GM18907 (cell line): ENCODE results near the gene KAT2A.

Experiments
- ATAC-seq: cut with Tn5 transposase; IDR thresholded peaks from one replicate; pipeline ENCODE4 v1.9.1; 2021; ENCODE audit warnings: mild to moderate bottlenecking, moderate library complexity; ENCODE audit not compliant: unreplicated experiment

The KAT2A gene

GRCh38 chr17:42135664-42136653 is 14.8 kb upstream of the KAT2A start:
- no peak for ATAC-seq

GRCh38 chr17:42135151-42135550 is 14.0 kb upstream of the KAT2A start:
- no peak for ATAC-seq

- ATAC-seq = peak; percentile 56
These were observed 12.4 kb upstream of the KAT2A start for GRCh38 chr17:42133461-42134041.

GRCh38 chr17:42132941-42133340 is 11.8 kb upstream of the KAT2A start:
- peak; percentile 36 for ATAC-seq

- no peak for ATAC-seq
These were observed 10.8 kb upstream of the KAT2A start for GRCh38 chr17:42131981-42132432.

GRCh38 chr17:42131232-42131631 is 10.1 kb upstream of the KAT2A start:
- ATAC-seq = no peak

GRCh38 chr17:42130310-42130936 is 9.3 kb upstream of the KAT2A start:
- no peak for ATAC-seq

- no peak for ATAC-seq
These were observed 8.1 kb upstream of the KAT2A start for GRCh38 chr17:42129109-42129837.

- no peak for ATAC-seq
These were observed 6.2 kb upstream of the KAT2A start for GRCh38 chr17:42127414-42127813.

GRCh38 chr17:42126836-42127235 is 5.7 kb upstream of the KAT2A start:
- no peak for ATAC-seq

- ATAC-seq = no peak
These were observed 4.4 kb upstream of the KAT2A start for GRCh38 chr17:42125565-42125964.

GRCh38 chr17:42124256-42124655 is 3.1 kb upstream of the KAT2A start:
- no peak for ATAC-seq

GRCh38 chr17:42122371-42123303 is 1.5 kb upstream of the KAT2A start, which contains the start of gene HSPB9:
Gene HSPB9 (plus strand): TSS chr17:42122804. CDS start chr17:42122851, 47 bp downstream.
- ATAC-seq = no peak

- no peak for ATAC-seq
These were observed 902 bp downstream of the KAT2A start for GRCh38 chr17:42120161-42120769.

- ATAC-seq = no peak
These were observed 1.9 kb downstream of the KAT2A start for GRCh38 chr17:42119301-42119700.

GRCh38 chr17:42118545-42118944 is 2.6 kb downstream of the KAT2A start:
- no peak for ATAC-seq

GRCh38 chr17:42118126-42118510 is 3.0 kb downstream of the KAT2A start:
- no peak for ATAC-seq

- no peak for ATAC-seq
These were observed 3.6 kb downstream of the KAT2A start for GRCh38 chr17:42117397-42118125.
